NCI-H187 (cell line): ENCODE results near the gene NALCN.

Source experiments
- DNase-seq, 2 experiments: peaks; one replicate each; lab custom pipeline; 2025; lab: John Stamatoyannopoulos, UW

The NALCN gene

DNA sequence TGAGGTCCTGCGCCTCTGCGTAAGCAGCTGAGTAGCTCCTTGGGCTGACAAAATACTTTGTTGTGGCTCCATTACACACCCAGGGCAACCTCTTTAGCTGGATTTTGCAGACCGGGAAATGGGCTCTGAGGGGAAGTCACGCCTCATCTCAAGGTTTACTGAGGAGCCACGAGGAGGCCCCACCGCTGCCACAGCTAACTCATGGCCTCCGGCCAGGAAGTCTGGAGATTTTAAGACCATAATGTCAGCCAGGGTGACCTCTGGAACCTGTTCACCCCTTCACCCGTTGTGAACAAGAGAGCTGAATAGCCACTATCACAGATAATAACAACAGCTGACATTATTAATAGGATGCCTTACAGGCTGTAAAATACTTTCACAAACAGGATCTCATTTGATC lies 390.4 kb downstream of the NALCN start:
- DNase-seq, result no peak

DNA sequence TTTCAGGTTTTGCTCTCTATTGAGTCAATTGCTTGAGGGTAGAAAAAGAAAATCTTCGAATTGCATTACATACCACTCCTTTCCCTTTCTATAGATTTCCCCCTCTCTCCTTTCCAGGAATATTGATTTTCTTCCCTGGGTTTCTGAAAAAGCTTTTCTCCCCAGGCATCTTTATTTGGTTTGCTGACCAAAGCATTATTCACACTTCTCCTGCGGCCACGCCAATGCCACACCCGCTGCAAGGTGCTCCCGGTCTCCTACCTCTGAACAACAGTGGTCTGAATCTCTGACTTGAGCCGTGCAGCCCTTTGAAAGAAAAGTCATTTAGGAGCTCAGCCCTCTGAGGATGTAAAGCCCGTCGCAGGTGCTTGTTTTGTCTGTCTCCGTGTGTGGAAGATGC lies 390.8 kb downstream of the NALCN start:
- DNase-seq, result no peak

DNA sequence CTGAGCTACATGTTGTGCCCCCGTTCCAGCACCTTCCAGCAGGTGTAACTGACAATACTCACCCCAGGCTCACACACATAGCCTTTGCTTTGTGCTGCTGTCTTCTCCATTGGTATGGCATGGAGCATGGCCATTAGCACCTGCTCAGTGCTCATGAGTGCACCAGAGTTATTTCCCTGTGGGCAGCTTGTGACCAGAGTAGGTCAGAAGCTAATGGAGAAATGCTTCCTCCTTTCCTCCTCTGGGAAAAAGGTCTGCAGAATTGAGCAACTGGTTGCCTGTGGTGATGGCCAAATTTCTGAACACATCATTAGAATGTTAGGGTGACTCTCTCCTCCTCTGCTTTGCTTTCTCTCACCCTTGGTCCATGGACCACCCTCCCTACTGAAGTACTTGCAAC lies 397.2 kb downstream of the NALCN start:
- no peak for DNase-seq

DNA sequence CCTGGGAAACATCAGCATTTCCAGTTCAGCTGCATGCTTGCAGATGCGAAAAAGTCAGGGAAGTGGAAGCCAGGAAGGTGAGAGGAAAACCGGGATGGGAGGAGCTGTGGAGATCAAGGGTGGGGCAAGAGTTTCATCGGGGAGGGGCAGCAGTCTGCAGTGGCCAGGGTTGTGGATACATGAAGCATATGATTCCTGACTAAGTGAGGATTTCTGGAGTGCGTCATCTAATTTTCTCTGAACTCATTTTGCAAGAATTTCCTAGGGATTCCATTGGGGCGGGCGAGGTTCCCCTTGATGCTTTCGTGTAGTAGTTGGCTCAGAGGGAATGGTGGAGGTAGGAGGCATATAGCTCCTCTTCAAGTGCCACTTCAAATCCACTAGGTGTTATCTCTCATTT lies 397.6 kb downstream of the NALCN start:
- no peak for DNase-seq

DNA sequence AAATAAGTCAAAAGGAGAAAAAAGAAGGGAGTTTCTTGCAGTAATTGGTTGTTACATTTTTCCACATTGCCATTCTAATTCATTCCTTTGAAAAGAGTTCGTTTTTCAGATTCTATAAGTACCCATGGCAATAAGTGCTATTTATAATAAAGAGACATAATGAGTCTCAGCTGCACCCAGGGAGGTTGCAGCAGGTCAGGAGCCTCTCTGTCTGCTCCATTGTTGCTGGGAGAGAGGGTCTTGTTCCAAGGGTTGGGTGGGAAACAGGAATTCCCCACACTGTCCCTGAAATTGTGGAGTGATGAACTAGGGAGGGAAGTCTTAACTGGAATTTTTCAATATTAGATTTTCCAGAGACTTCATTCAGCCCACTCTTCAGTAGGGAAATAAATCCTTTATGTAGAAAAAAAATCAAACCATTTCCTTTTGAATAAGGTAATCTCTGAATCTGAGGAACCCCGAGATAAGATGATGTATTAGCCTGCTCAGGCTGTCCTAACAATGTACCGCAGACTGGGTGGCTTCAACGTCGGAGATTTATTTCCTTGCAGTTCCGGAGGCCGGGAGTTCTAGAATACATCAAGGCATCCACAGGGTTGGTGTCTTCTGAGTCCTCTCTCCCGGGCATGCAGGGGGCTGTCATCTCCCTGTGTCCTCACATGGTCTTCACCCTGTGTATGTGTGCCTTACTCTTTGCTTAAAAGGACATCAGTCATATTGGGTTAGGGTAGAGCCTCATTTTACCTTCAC lies 399.0 kb downstream of the NALCN start:
- no peak for DNase-seq

DNA sequence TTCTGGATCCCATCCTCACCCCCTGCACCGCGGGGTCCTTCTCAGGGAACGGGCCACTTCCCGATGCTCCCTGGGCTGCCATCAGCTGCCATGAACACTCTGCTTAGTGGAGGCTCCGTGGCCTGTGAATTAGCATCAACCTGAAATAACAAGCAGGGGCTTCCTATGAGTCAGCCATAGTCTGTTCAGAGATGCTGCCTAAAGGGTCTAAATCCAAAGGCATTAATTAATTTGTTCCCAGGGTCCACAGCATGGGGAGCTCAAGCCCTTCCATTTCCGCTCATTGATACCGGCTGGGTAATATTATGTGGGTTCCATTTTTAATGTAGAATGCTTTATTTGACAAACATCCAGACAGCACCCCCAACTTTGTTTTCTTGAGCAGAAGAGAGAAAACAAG lies 399.8 kb downstream of the NALCN start:
- no peak for DNase-seq

DNA sequence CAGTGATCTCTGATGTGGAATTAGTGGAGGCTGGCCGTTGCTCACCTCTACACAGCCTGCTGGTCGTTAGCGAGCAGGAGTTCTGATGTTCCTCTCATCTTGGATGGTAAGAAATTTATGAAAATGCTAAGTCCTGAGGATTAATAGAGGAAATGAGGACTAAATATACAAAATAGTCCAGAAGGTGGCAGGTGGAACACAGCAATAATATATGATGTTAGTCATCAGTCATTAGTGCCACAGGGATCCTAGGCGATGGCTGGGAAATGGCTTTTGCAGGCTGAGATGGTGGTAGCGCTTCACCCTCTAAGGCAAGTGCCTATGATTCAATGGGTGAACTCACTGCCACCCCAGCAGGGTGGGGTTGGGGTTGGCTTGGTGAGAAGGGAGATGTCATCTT lies 403.1 kb downstream of the NALCN start:
- DNase-seq, result no peak

DNA sequence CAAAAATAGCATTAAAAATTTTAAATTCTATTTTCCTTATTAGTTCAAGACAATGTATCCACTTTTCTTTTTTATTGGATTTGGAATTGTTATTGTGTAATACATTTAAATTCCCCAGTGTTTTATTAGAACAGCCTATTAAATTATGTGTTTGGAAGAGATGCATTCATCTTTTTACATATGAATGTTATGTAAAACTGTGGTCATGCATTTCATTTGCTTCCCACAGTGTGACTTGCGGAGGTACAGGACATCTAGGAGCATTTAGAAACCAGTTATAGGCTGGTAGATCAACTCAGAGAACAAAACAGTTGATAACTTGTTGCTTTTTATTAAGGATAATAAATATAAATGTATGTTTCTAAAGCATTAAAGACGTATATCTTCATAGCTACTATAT lies 406.2 kb downstream of the NALCN start:
- DNase-seq, result no peak

DNA sequence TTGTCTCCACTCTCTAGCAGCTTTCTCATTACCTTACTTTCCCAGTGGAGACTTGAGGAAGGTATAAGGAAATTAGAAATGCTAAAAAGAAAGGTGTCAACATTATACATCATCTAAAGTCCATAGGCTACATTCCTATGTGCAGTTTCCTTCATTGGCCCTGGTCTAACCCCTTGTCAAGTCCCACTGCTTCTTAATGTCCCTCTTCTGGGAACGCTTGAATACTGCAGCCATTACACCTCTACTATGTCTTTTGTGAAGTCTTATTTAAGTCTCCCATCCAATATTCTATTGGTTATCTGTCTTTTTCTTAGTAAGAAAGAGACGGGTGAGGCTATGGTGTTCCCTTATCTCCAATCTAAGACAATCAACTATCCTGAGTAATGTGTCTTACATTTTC lies 409.1 kb downstream of the NALCN start:
- DNase-seq, result no peak
